ENCODE measurements around the gene ACVRL1.
"Not testable (repeated sequence)": the region's sequence is repeated elsewhere in the genome, so short reads cannot be mapped to it uniquely, and the experiment has no call there.

ACVRL1 gene

DNA sequence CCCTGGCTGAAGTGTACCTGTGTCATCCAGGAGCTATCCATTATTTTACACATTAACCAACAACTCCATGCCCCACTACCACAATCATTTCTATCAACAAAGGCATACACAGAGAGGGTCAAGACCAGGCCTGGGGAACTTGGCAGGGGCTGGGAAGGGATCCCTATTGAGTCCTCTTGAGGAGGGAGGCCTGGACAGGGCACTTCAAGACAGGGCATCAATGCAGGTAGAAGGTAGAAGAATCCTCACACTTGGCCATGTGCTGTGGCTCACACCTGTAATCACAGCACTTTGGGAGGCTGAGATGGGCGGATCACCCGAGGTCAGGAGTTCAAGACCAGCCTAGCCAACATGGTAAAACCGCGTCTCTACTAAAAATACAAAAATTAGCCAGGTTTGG, 32.8 kb upstream of the ACVRL1 start:
- DNase-seq: no peak

DNA sequence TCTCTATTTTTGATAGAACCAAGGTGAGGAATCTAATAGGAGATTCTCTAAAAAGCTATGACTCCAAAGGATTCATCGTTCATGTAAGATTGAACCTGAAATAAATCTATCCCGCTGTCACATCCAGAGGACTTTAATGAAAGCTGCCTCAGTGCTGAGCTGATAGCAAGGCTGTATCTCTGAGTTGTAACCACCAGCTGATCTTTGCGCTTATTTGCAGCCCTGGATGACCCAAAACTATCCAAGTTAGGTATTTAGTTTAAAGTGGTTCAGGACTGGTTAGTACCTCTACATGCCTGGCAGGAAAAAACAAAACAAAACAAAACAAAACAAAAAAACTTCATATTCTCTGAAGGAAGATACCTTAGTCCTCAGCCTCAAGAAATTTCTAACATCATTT, 28.2 kb upstream of the ACVRL1 start:
- no peak for DNase-seq

DNA sequence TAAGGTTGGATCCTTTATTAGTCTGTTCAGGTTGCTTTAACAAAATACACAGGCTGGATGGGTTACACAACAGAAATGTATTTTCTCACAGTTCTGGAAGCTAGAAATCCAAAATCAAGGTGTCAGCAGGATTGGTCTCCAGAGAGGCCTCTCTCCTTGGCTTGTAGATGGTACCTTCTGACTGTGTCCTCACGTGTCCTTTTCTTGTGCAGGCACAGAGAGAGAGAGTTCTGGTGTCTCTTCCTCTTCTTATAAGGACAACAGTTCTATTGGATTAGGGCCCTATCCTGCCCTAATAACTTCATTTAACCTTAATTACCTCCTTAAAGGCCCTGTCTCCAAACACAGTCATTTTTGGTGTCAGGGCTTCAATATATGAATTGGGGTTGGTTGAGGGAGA, 24.0 kb upstream of the ACVRL1 start:
- no peak for DNase-seq

DNA sequence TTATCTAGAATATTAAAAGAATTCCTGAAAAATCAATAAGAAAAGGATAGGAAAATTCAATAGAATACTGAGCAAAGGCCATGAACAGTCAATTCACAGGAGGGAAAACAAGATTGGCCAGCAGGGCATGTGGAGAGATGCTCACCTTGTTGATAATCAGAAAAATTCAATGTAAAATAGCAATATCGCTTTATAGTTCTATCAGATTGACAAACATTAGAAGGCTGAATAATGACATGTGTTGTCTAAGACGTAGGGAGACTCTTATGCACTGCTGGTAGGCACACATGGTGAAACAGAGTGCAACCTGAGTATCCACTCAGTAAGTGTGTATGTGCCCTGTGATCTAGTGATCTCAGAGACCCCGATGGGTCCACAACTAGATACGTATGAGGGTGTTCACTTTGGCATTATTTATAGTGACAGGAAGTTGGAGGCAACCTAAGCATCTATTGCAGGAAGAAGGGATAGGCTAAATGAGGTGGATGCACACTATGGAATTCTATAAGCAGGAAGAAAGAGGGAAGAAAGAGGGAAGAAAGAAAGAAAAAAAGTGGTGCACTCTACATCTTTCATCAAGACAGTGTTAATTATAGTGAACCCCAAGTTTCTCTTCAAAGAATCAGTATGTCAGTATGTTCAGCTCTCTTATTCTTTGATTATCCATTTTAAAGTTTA, 23.2 kb upstream of the ACVRL1 start:
- DNase-seq: no peak

DNA sequence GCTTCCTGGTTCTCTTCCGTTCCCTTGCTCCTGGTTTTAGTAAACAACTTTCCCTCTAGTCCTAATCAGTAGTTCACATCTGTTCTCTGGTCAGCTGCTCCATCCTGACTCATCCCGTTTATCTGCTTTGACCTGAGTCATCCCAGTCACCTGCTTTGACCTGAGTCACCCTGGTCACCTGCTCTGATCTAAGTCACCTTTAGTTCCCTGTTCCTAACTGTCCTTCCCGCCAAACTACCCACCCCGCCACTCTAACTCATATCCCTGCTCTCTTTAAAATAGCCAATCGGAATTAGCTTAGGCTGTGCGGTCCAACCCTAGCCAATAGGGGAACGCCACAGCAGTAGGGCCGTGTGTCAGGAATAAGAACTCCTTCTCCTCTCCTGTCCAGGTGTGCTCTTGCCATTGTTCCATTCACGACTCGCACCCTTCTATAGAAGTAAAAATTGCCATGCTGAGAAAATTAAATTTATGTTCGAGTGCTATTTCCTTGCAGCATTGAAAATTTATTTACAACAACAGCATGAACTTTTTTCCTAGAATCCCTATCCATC, 22.6 kb upstream of the ACVRL1 start:
- no peak for DNase-seq

DNA sequence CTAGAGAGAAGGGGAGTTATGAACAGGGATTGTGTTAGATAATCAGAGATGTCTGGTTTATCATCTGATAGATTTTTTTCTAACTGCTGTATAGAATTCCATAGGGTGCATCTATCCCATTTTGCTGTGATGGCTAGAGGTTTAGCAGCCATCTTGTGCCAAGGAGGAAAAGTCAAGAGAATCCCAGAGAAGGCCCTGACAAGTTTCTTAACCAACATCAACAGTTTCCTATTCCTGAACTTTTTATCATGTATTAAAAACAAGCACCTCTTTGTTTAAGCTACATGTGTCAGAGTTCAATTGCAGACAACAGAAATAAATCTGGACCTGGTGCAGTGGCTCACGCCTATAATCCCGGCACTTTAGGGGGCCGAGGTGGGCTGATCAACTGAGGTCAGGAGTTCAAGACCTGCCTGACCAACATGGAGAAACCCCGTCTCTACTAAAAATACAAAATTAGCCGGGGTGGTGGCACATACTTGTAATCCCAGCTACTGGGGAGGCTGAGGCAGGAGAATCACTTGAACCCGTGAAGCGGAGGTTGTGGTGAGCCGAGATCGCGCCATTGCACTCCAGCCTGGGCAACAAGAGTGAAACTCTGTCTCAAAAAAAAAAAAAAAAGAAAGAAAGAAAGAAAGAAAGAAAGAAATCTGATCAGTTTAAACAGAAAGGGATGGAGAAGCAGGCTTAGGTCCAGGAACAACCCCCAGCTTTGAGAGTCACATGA, 21.8 kb upstream of the ACVRL1 start:
- DNase-seq: not testable (repeated sequence)

DNA sequence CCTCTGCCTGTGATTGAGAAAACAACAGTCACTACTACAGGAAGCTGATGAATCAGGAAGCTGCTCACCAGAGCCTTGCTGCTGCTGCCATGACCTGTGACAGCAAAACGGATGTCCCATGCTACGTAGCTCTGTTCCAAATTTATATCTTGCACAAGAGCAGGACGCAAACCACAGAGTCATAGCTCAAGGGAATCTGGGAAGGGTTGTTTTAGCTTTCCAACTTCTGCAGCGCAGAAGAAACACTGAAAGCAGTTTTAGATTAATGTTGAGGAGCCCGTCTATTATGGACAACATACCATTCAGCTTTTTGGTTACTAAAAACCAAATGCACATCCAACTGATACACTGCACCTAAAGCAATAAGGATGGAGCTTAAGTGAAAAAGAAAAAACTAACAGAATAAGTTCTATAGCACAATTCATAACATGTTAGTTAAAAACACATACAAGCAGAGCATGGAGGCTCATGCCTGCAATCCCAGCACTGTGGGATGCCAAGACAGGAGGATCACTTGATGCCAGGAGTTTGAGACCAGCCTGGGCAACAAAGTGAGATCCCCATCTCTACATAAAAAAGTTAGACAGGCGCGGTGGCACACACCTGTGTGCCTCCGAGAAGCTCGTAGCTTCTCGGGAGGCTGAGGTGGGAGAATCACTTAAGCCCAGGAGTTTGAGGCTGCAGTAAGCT, 21.1 kb upstream of the ACVRL1 start:
- no peak for DNase-seq

DNA sequence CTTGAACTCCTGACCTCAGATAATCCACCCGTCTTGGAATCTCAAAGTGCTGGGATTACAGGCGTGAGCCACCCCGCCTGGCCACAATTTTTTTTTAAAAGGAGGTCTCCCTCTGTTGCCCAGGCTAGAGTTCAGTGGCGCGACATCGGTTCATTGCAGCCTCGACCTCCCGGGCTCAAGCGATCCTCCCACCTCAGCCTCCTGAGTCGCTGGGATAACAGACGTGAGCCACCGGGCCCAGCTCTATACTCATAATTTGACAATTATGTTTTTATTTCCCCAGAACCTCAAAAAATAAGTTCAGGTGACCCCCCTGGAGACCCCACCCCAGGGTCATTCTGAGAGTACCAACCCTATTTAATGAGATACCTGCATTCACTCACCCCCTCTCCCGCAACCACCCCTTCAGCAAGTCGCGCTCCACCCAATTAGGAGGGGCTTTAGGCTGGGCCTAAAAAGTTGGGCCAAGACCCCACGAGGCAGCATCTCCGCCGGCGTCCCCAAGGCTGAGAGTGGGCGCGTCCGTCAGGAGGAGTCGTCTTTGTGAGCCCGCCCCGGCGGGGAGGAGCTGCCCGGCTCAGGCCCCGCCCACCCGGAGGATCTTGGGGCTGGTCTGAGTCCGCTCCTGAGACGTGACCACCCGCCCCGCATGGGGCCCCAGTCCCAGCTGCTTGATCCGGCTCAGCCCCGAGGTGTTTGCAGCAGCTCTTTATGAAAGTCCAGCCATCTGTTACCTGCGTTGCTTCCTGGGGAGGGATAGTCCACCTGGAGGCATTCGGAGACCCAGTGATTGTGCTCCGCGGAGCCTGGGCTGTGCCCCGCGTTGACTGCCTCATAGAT, 19.6 kb upstream of the ACVRL1 start, which contains the start of gene ANKRD33:
Gene ANKRD33, plus strand, starts transcription at position 628 of the 840 bp plus-strand sequence. Its CDS starts 84 bp downstream, at position 712.
- no peak for DNase-seq

DNA sequence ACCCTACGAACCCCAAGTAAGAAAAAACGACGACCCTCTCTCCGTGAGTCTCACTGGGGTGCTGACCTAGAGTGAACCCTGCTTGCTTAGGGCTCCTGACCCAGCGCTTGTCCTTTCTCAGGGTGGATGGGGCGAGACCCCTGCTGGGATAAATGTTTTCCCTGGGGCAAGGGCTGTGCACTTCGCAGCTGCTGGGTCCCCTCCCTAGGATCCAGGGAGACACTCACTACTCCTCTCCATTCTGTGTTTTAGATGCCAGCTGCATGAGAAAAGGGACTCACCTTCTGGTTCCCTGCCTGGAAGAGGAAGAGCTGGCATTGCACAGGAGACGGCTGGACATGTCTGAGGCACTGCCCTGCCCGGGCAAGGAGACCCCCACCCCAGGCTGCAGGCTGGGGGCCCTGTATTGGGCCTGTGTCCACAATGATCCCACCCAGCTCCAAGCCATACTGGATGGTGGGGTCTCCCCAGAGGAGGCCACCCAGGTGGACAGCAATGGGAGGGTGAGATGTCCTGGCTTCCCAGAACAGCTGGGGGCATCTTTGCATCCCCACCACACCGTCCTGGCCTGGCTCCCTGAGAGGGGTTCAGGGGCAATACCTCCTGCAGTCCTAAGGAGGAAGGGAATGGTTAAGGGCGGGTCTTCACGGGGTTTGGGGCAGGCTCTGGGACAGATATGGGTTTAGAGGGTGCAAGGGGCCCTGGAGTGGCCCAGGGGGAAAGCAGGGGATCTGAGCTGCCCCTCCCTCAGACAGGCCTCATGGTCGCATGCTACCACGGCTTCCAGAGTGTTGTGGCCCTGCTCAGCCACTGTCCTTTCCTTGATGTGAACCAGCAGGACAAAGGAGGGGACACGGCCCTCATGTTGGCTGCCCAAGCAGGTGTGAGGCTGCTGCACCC, 18.7 kb upstream of the ACVRL1 start:
- DNase-seq: no peak

DNA sequence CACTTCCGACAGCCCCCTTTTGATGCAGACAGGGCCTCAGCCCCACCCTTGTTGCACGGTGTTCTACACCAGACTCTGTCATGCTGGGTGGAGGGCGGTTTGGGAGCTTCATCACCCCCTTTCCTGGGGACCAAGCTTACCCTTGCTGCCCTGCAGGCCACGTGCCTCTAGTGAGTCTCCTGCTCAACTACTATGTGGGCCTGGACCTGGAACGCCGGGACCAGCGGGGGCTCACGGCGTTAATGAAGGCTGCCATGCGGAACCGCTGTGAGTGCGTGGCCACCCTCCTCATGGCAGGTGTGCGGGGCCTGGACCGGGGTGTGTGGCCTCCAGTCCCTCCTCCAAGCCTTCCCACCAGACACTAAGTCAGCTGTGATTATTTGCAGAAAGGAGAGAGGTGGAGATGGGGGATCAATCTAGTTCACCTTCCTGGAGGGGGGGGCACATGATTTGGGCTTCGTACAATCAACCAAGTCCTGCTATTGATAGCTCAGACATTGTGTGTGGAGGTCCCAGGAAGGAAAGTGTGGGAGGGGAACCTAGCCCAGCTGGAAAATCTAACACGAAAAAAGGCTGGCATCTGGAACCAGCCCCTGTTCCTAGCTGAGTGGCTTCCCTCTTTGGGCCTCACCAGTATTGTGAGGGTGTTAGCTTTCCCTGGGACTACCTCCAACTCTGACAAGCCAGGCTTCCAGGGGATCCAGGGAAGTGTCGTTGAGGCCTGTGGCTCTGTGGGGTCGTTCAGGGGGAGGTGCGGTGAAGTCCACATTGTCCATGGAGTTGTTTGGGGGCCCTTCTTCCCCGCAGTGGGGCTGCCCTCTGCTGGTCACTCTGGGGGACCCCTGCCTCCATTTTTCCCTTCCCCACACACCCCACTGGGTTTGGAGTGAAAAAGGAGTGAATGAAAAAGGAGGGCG, 17.8 kb upstream of the ACVRL1 start:
- DNase-seq: no peak

DNA sequence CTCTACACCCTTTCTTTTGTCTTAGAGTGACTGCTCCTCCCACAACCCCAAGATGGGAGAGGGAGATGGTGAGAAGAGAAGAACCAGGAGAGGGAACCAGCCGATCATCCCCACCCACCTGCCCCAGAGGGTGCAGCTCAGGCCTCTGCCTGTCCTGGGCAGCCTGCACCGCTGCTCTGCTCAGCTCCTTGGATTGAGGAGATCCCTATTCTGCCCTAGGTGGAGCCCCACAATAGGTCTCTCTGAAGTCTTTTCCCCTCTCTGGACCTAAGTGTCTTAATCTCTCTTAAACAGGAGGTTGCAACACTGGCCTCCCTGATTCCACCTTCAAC, 17.2 kb upstream of the ACVRL1 start:
- DNase-seq: no peak

DNA sequence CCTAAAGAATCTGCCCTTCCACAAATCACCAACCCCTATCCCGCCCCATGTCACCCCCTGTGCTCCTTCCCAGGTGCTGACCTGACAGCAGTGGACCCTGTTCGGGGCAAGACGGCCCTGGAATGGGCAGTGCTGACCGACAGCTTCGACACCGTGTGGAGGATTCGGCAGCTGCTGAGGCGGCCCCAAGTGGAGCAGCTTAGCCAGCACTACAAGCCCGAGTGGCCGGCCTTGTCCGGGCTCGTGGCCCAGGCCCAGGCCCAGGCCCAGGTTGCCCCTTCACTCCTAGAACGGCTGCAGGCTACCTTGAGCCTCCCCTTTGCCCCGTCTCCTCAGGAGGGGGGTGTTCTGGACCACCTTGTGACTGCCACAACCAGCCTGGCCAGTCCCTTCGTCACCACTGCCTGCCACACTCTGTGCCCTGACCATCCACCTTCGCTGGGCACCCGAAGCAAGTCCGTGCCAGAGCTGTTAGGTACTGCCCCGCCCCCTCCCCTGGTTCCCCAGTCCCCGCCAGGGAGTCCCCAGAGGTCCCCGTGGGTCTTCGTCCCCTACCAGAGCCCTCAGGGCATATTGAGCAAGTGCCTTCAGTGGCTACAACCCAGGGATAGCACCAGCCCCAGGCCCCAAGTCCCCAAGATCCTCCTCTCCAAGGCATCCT, 16.7 kb upstream of the ACVRL1 start:
- DNase-seq: no peak

DNA sequence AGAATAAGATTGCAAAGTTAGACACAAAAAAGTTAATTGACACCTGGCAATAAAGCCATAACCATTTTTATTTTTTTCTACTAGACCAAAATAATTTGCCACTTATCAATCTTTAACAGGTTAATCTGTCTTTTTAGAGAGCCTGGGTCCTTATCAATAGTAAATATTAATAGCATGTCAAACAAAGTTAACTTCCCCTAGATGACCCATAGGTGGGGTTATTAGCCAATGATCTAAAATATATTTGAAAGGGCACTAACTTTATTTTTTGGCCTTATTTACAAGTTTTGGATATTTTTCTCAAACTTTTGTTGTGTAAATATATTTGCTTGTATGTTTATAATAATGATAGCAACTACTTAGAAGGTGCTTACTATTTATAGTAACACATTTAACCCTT, 15.5 kb upstream of the ACVRL1 start:
- DNase-seq: no peak

DNA sequence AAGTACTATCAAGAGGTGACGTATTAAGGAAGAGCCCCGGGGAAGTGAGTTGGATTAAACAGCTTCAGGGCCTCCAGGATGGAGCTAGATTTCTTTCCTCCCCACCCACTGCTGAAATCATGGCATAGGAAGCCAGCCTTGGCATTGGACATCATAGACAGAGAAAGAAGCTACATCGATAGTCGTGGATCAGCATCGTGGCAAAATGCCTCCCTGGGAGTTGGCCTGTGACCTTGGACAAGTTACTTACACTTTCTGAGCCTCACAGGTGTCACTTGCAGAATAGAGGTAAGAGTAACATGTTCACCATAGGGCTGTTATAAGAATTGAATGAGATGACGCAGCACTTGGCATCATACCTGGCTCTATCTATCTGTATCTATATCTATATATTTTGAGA, 13.5 kb upstream of the ACVRL1 start:
- DNase-seq: no peak

DNA sequence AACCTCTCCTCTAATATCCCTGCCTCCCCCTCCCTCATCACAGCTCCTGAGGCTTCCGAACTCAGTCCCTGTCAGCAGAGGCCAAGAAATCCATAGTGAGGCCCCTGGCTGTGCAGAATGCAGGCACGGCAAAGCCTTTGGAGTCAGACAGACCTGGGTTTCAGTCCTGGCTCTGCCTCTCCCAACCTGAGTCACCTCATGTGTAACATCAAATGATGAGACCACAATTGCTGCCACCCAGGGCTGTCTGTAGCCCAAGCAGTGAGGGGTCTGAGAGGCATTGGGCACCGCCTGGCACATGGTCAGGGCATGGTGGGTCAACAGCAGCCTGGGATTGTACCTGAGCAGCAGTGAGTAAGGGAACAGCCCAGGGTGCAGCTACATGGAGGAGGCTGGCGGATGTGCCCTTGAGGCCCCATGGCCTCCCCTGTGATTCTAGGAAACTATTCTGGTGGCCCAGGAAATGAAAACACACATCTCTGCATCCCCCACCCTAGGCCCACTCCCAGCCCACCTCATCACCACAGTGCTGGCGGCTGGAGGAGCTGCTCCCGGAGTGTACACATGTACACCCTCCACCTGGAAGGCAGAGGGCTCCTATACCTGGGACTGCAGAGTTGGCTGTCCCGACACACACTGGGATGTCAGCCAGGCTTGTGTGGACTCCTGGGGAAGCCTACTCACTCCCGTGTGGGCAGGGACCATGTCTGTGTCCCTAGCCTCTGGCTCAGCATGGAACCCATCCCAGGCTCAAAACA, 11.7 kb upstream of the ACVRL1 start:
- DNase-seq: no peak

DNA sequence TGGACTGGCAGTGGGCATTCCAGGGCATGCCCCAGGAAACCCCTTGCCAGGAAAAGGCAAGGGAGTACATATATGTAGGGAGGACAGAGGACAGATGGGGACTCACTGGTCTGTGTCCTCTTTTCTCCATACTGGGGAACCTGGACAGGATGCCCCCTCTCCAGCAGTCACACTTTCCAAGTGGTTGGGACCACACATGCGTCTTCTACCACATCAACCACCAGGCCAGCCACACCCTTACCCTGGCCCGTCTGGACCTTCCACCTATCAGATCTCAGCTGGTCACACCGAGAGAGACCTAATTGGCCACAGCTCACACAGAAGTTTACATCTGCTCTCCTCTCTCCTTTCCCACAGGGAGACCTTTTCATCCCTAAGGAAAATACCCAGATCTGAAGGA, 11.1 kb upstream of the ACVRL1 start:
- DNase-seq: no peak

DNA sequence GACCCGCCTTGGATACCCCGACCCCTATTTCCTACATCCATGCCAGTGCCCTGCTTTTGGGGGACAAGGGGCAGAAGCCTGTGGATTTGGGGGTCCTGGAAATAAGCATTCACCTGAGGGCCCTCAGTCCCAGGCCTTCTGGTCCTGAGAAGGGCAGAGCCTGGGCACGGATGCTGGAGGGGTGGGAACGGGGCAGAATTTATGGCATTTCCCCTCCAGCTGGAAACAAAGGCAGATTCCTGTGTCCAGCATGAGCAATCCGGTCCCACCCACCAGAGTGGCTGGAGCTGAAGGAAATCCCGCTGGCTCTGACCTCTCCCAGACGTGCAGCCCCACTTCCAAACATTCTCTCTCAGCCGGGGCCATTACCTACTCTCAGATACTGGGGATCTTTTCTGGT, 10.1 kb upstream of the ACVRL1 start:
- DNase-seq: no peak

DNA sequence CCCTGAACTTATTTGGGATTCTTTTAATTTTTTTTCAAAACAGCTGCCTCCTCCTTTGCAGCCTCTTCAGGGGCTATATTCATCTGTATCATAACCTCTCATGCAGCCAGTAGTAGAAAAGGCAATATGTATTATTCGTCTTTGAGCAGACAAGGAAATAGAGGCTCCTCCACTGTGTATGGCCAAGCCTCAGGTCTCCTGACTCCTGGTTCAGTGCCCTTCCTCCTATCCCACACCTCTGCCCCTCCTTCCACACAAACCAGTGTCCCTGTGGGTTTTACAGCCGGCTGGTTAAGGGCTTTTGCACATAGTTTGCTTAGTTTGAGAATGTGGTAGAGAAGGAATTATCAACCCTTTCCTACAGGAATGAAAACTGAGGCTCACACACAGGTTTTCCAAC, 8.8 kb upstream of the ACVRL1 start:
- no peak for DNase-seq

DNA sequence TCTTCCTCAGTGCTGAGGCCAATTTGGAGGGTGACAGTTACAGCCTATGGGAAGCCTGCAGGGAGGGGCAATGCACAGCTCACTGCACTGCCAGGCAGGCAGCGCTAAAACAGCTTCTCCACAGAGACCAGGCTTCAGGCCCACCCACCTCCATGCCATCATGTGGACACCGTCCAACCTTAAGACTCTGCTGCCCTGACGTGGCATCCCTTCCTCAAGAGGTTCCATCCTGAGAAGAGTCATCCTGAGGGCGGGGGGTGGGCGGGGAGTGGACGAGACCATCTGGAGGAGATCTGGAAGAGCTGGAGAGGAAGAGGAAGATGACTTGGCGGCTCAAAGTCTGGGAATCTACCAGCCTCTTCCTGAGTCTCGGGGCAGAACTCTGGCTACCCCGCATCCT, 8.4 kb upstream of the ACVRL1 start:
- DNase-seq: no peak
